ENCODE measurements around the gene GRIA1. TPM values are rescaled to one million over a fixed set of nuclear protein-coding genes. Genes with fewer than 3 reads are reported as not detected.

Gene GRIA1
- total and polyA plus RNA-seq, 9 donors: 0.11 to 1.4 (median 0.34) TPM; not detected in 2

DNA sequence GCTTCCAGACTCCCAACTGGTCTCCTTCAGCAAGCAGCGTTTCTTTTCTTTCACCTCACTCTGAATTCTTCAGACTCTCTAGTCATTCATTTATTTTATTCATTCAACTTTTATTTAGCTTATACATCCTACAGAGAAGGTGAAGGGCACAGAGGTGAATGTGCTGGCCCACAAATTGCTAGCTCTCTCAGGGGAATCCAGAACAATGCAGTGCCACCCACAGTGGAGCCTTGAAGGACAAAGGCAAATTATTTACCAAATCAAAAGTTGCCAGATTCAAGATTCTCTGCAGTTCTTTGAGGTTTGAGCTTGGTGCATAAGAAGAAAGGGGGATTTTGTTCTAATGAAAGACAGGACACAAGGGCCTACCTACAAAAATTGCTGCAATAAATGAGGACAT lies 29.7 kb downstream of the GRIA1 start:
- intact Hi-C loops (cut with DNase I): no loop called here
- H3K36me3 ChIP-seq: no peaks in the 10 kb centered on the region
- H3K27me3 ChIP-seq: no peaks in the 10 kb centered on the region
- WGBS, 3 donors: 65 to 80% (median 70%) methylated on average over 1 of the region's 1 CpG
- H3K27ac ChIP-seq: no peak overlapping the region
- no peaks in the 10 kb centered on the region for H3K9me3 ChIP-seq
- no peak overlapping the region for H3K4me3 ChIP-seq
- no peaks in the 10 kb centered on the region for H3K4me1 ChIP-seq (ENCODE audit: insufficient read depth)
- no peak for DNase-seq
- TF ChIP-seq EP300 (IDR thresholded peaks at IDR 0.05) (no peak), POLR2A (IDR thresholded peaks at IDR 0.05) (no peak)

DNA sequence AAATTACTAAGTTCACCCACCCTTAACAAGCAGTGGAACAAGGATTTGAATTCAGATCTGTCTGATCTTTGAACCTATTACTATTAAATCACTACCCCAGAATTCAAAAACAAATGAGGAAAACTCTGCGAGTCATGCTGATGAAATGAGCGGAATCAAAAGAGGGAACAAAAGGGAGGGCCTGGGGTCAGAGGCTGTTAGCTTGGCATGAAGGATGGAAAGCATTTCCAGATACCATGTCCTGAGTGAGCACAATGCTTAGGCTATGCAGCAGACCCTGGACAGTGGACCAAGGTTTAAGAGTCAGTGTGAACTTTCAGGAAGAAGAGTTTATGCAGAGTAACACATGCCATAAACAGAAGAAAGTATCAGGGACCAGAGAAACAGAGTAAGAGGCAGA lies 30.5 kb downstream of the GRIA1 start:
- no peak overlapping the region for H3K27ac ChIP-seq
- no peak overlapping the region for H3K4me3 ChIP-seq
- intact Hi-C loops (cut with DNase I): no loop called here
- H3K9me3 ChIP-seq: no peaks in the 10 kb centered on the region
- DNase-seq: no peak
- WGBS, 3 donors: 68 to 77% (median 72%) methylated on average over 2 of the region's 2 CpGs
- H3K4me1 ChIP-seq (ENCODE audit: insufficient read depth): no peaks in the 10 kb centered on the region
- no peaks in the 10 kb centered on the region for H3K27me3 ChIP-seq
- TF ChIP-seq, protein P1, sequence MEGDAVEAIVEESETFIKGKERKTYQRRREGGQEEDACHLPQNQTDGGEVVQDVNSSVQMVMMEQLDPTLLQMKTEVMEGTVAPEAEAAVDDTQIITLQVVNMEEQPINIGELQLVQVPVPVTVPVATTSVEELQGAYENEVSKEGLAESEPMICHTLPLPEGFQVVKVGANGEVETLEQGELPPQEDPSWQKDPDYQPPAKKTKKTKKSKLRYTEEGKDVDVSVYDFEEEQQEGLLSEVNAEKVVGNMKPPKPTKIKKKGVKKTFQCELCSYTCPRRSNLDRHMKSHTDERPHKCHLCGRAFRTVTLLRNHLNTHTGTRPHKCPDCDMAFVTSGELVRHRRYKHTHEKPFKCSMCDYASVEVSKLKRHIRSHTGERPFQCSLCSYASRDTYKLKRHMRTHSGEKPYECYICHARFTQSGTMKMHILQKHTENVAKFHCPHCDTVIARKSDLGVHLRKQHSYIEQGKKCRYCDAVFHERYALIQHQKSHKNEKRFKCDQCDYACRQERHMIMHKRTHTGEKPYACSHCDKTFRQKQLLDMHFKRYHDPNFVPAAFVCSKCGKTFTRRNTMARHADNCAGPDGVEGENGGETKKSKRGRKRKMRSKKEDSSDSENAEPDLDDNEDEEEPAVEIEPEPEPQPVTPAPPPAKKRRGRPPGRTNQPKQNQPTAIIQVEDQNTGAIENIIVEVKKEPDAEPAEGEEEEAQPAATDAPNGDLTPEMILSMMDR (IDR thresholded peaks at IDR 0.05): no peak
- no peak for TF ChIP-seq POLR2A (IDR thresholded peaks at IDR 0.05)
- no peak for TF ChIP-seq EP300 (IDR thresholded peaks at IDR 0.05)
- H3K36me3 ChIP-seq: no peaks in the 10 kb centered on the region

DNA sequence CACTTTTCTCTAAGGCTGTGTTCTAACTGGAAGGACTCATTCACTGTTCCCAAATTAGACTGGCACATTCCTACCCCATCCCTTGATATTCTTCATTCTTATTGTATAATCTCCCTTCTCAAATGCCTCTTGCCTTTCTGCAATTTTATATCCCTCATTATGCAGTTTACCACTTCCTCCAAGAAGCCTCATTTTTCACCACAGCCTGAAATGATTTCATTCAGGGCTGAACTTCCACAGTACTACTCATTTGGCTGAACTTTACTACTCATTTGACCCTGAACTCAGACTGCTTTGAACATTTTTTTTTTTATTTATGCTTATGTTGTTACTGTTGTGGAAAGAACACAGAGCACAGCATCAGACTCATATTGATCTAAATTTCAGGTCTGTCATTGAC lies 32.7 kb downstream of the GRIA1 start:
- no peaks in the 10 kb centered on the region for H3K9me3 ChIP-seq
- no peak for TF ChIP-seq POLR2A (IDR thresholded peaks at IDR 0.05)
- TF ChIP-seq EP300 (IDR thresholded peaks at IDR 0.05): no peak
- TF ChIP-seq, protein P1 (IDR thresholded peaks at IDR 0.05): no peak
- no peaks in the 10 kb centered on the region for H3K4me1 ChIP-seq (ENCODE audit: insufficient read depth)
- no peak overlapping the region for H3K27ac ChIP-seq
- DNase-seq: no peak
- H3K4me3 ChIP-seq: no peak overlapping the region
- intact Hi-C loops (cut with DNase I): no loop called here
- no peaks in the 10 kb centered on the region for H3K36me3 ChIP-seq
- no peaks in the 10 kb centered on the region for H3K27me3 ChIP-seq

DNA sequence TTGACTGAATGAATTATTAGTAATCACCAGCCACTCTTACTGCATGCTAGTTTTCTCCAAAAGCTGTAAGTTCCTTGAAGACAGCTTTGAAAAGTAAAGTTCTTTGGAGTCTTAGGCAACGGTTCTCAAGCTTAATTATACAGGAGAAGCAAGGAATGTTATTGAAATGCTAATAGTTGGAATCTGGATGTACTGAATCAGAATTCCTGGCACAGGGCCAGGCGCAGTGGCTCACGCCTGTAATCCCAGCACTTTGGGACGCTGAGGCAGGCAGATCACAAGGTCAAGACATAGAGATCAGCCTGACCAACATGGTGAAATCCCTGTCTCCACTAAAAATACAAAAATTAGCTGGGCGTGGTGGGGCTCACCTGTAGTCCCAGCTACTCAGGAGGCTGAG lies 33.4 kb downstream of the GRIA1 start:
- Histone ChIP-seq H3K27ac (no peak overlapping the region), H3K27me3 (no peaks in the 10 kb centered on the region), H3K4me1 (ENCODE audit: insufficient read depth) (no peaks in the 10 kb centered on the region), H3K36me3 (no peaks in the 10 kb centered on the region), H3K4me3 (no peak overlapping the region), H3K9me3 (no peaks in the 10 kb centered on the region)
- intact Hi-C loops (cut with DNase I): no loop called here
- TF ChIP-seq POLR2A (IDR thresholded peaks at IDR 0.05): no peak
- TF ChIP-seq EP300 (IDR thresholded peaks at IDR 0.05): no peak
- TF ChIP-seq, protein P1 (IDR thresholded peaks at IDR 0.05): no peak
- WGBS, 3 donors: 47 to 55% (median 47%) methylated on average over 5 of the region's 5 CpGs
- DNase-seq: peak in 1 of 5 donors; percentile 33

DNA sequence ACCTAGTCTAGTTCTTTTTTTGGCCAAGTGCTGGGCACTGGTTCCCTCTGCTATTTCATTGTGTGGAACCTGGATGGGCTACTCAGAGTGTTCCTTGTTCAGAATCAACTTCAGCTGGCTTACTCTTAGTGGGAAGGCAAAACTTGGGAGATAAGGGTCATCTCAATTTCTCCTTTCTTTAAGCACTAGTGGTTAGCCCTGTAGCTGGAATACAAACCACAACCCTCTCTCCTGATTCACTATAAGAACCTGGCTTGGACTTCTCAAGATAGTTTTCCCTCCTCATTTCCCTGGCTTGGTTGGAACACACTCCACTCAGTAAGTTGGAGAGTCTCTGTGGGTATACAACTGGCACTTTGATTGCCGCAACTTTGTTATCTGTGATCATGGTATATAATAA lies 35.1 kb downstream of the GRIA1 start:
- intact Hi-C loops (cut with DNase I): no loop called here
- Histone ChIP-seq H3K27ac (no peak overlapping the region), H3K9me3 (no peaks in the 10 kb centered on the region), H3K4me1 (ENCODE audit: insufficient read depth) (no peaks in the 10 kb centered on the region), H3K36me3 (no peaks in the 10 kb centered on the region), H3K4me3 (no peak overlapping the region), H3K27me3 (no peaks in the 10 kb centered on the region)
- TF ChIP-seq, protein P1 (IDR thresholded peaks at IDR 0.05): no peak
- TF ChIP-seq POLR2A (IDR thresholded peaks at IDR 0.05): no peak
- no peak for TF ChIP-seq EP300 (IDR thresholded peaks at IDR 0.05)
- no peak for DNase-seq
- 93 to 100% (median 94%) methylated on average over 1 of the region's 1 CpG for WGBS, 3 donors
